HL-60 (cell line): ENCODE measurements around the gene CRLF1.

Source experiments
- DNase-seq, 2 experiments: peaks; one replicate each; pipeline ENCODE4 v3.0.0-alpha.2; 2010 to 2020; ENCODE audit warnings: low read depth in 1 of 2, low spot score in 1 of 2
- H3K27ac ChIP-seq: fragments of 250-450 bp; sonication (Bioruptor Pico); replicated peaks from 2 replicates; pipeline ENCODE4 v1.5.1; 2020; ENCODE audit warnings: mild to moderate bottlenecking, moderate library complexity
- H3K27me3 ChIP-seq: fragments of 250-450 bp; sonication (Bioruptor Pico); 2 replicates; pipeline ENCODE4 v1.5.1; 2021; ENCODE audit warnings: mild to moderate bottlenecking, moderate library complexity; ENCODE audit not compliant: insufficient read depth, poor library complexity, severe bottlenecking
- H3K4me3 ChIP-seq: replicated peaks from 2 replicates; pipeline ENCODE4 v1.5.1; 2011; ENCODE audit warnings: mild to moderate bottlenecking, control low read depth, low read length; ENCODE audit not compliant: insufficient read depth
- GABPA ChIP-seq: IDR thresholded peaks from 2 replicates; pipeline ENCODE4 v1.6.1; 2012; ENCODE audit warnings: low read depth
- POLR2AphosphoS5 ChIP-seq: IDR thresholded peaks from 2 replicates; pipeline ENCODE4 v1.6.1; 2012; ENCODE audit warnings: low read depth
- SPI1 ChIP-seq: IDR thresholded peaks from 2 replicates; pipeline ENCODE4 v1.6.1; 2012; ENCODE audit warnings: low read depth, mild to moderate bottlenecking, borderline replicate concordance
- TF ChIP-seq, protein P1 (sequence below): IDR thresholded peaks from 2 replicates; pipeline ENCODE4 v1.6.1; 2012; ENCODE audit warnings: low read depth; ENCODE audit not compliant: insufficient replicate concordance
- TF ChIP-seq, protein P2 (sequence below): IDR thresholded peaks from one replicate; pipeline ENCODE4 v1.5.1; 2011; ENCODE audit warnings: low read length, control low read depth, inconsistent platforms; ENCODE audit not compliant: insufficient read depth

Gene CRLF1

DNA sequence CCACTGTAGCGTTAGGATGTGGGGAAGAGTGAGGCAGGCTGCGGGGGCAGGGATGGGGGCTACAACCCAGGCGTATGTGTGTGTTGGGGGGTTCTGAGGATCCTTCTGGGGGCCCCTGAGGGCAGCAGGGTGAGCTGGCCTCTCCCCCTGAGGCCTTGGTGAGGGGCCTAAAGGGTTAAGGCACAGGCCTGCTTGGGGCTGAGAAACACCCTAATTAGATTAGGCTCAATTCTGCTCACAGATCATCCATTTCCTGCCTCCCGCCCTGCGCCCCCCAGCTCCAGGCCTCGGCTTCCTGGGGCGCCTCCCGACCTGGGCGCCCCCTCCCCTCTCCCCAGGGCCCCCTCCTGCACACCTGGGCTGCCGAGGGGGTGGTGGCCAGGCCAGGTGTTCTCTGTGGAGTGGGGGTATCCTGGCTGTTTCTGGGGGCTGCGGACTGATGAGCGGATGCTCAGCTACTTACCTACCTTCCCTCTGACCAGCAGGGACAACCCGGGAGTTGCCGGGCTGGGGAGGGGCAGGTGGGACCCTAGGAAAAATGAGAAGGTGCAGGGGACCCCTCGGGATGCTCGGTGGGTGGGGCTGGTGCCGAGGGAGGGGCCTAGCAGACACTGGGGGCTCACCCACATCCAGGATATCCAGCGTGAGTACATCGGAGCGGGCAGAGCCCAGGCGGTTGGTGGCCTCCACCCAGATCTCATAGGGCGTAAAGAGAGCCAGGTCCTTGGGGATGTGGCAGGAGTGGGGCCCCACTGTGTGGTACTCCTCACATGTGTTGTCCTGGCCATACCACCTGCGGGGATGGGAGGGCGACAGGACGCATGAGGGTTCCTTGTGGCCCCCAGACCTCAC lies 8.6 kb downstream of the CRLF1 start:
- no peak for TF ChIP-seq POLR2AphosphoS5
- no peak for TF ChIP-seq GABPA
- TF ChIP-seq, protein P1, sequence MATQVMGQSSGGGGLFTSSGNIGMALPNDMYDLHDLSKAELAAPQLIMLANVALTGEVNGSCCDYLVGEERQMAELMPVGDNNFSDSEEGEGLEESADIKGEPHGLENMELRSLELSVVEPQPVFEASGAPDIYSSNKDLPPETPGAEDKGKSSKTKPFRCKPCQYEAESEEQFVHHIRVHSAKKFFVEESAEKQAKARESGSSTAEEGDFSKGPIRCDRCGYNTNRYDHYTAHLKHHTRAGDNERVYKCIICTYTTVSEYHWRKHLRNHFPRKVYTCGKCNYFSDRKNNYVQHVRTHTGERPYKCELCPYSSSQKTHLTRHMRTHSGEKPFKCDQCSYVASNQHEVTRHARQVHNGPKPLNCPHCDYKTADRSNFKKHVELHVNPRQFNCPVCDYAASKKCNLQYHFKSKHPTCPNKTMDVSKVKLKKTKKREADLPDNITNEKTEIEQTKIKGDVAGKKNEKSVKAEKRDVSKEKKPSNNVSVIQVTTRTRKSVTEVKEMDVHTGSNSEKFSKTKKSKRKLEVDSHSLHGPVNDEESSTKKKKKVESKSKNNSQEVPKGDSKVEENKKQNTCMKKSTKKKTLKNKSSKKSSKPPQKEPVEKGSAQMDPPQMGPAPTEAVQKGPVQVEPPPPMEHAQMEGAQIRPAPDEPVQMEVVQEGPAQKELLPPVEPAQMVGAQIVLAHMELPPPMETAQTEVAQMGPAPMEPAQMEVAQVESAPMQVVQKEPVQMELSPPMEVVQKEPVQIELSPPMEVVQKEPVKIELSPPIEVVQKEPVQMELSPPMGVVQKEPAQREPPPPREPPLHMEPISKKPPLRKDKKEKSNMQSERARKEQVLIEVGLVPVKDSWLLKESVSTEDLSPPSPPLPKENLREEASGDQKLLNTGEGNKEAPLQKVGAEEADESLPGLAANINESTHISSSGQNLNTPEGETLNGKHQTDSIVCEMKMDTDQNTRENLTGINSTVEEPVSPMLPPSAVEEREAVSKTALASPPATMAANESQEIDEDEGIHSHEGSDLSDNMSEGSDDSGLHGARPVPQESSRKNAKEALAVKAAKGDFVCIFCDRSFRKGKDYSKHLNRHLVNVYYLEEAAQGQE = no peak
- TF ChIP-seq, protein P2, sequence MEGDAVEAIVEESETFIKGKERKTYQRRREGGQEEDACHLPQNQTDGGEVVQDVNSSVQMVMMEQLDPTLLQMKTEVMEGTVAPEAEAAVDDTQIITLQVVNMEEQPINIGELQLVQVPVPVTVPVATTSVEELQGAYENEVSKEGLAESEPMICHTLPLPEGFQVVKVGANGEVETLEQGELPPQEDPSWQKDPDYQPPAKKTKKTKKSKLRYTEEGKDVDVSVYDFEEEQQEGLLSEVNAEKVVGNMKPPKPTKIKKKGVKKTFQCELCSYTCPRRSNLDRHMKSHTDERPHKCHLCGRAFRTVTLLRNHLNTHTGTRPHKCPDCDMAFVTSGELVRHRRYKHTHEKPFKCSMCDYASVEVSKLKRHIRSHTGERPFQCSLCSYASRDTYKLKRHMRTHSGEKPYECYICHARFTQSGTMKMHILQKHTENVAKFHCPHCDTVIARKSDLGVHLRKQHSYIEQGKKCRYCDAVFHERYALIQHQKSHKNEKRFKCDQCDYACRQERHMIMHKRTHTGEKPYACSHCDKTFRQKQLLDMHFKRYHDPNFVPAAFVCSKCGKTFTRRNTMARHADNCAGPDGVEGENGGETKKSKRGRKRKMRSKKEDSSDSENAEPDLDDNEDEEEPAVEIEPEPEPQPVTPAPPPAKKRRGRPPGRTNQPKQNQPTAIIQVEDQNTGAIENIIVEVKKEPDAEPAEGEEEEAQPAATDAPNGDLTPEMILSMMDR = no peak
- no peak for TF ChIP-seq SPI1
- no peak for DNase-seq
- H3K27ac ChIP-seq = no peak overlapping the region
- H3K27me3 ChIP-seq = peaks cover 12% of the 10 kb centered on the region
- H3K4me3 ChIP-seq = no peak overlapping the region

DNA sequence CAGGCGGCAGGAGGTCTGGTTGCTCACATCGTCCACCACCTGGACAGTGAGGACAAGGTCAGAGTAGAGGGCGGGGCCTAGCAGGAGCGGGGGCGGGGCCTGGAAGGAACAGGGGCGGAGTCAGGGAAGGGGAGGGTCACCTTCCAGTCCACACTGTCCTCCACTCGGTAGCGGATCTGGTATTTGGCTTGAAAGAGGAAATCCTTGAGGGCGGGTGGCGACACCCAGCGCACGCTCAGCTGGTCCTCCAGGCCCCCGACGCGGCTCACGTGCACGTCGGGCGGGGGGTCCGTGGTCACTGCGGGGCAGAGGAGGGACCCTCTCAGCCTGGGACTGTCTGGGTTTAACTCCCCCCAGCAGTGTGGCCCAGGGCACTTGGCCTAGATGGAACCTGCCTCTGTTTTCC lies 9.8 kb downstream of the CRLF1 start:
- no peak overlapping the region for H3K27ac ChIP-seq
- DNase-seq = peak in 1 of 2 experiments; percentile 66
- no peak overlapping the region for H3K4me3 ChIP-seq
- peaks cover 9% of the 10 kb centered on the region for H3K27me3 ChIP-seq
- TF ChIP-seq, protein P2 = no peak
- TF ChIP-seq POLR2AphosphoS5 = no peak
- TF ChIP-seq SPI1 = no peak
- no peak for TF ChIP-seq GABPA
- TF ChIP-seq, protein P1 = no peak

GRCh38 chr19:18595475-18595874 lies 11.1 kb downstream of the CRLF1 start:
- Histone ChIP-seq H3K4me3 (no peak overlapping the region), H3K27ac (no peak overlapping the region), H3K27me3 (peaks cover 9% of the 10 kb centered on the region)
- no peak for DNase-seq
- TF ChIP-seq, protein P1 = no peak
- TF ChIP-seq POLR2AphosphoS5 = no peak
- TF ChIP-seq GABPA = no peak
- TF ChIP-seq, protein P2 = no peak
